Keratinocyte (primary cell): ENCODE measurements around the gene PRPF8. TPM values are rescaled to one million over a fixed set of nuclear protein-coding genes. Genes with fewer than 3 reads are reported as not detected.

ENCODE experiments used
- DNase-seq: peaks from one replicate; pipeline ENCODE4 v3.0.0-alpha.2; 2011; ENCODE audit warnings: low read depth, missing footprints, low spot score
- FAIRE-seq: peaks from 2 replicates; lab custom pipeline; 2011; peaks lifted over from hg19 to GRCh38; lab: Jason Lieb, UNC
- H2AFZ ChIP-seq: 2 replicates; pipeline ENCODE4 v1.6.0; 2012; ENCODE audit warnings: low read length, control low read depth, inconsistent platforms; ENCODE audit not compliant: control insufficient read depth
- H3K27ac ChIP-seq: 2 replicates; pipeline ENCODE4 v1.5.1; 2011; ENCODE audit warnings: low read length; ENCODE audit not compliant: control insufficient read depth, insufficient read depth
- H3K27me3 ChIP-seq: 3 replicates; pipeline ENCODE4 v1.6.0; 2011; ENCODE audit warnings: low read length; ENCODE audit not compliant: control insufficient read depth, insufficient read depth; ENCODE audit errors: extremely low read depth
- H3K36me3 ChIP-seq, 2 experiments: 2 replicates in 1 of 2; 3 replicates in 1 of 2; pipeline ENCODE4 v1.5.1; 2011; ENCODE audit warnings: low read length in 2 of 2, mild to moderate bottlenecking in 1 of 2; ENCODE audit not compliant: control insufficient read depth in 2 of 2, insufficient read depth in 2 of 2; ENCODE audit errors: extremely low read depth in 1 of 2
- H3K4me1 ChIP-seq: 3 replicates; pipeline ENCODE4 v1.5.1; 2011; ENCODE audit warnings: low read length; ENCODE audit not compliant: control insufficient read depth, insufficient read depth; ENCODE audit errors: extremely low read depth
- H3K4me2 ChIP-seq: 3 replicates; pipeline ENCODE4 v1.6.0; 2011; ENCODE audit warnings: low read depth, low read length; ENCODE audit not compliant: control insufficient read depth, insufficient read depth; ENCODE audit errors: extremely low read depth
- H3K4me3 ChIP-seq, 3 experiments: fragments of 200-600 bp in 1 of 3; sonication (generic) in 1 of 3; 2 replicates in 2 of 3; 3 replicates in 1 of 3; pipeline ENCODE4 v1.5.1; 2011 to 2016; ENCODE audit warnings: low read length in 3 of 3, mild to moderate bottlenecking in 3 of 3, control low read depth in 2 of 3, inconsistent platforms in 1 of 3, low read depth in 1 of 3, mixed read lengths in 1 of 3, mixed run types in 1 of 3, moderate library complexity in 1 of 3; ENCODE audit not compliant: control insufficient read depth in 2 of 3, insufficient read depth in 2 of 3; ENCODE audit errors: extremely low read depth in 1 of 3
- H3K79me2 ChIP-seq: 2 replicates; pipeline ENCODE4 v1.6.0; 2012; ENCODE audit warnings: low read length; ENCODE audit not compliant: control insufficient read depth, insufficient read depth
- H3K9ac ChIP-seq: 3 replicates; pipeline ENCODE4 v1.6.0; 2011; ENCODE audit warnings: low read length; ENCODE audit not compliant: control insufficient read depth, insufficient read depth; ENCODE audit errors: extremely low read depth
- H3K9me1 ChIP-seq: 3 replicates; pipeline ENCODE4 v1.6.0; 2011; ENCODE audit warnings: low read length; ENCODE audit not compliant: control insufficient read depth, insufficient read depth; ENCODE audit errors: extremely low read depth
- H3K9me3 ChIP-seq: 2 replicates; pipeline ENCODE4 v1.5.1; 2012; ENCODE audit warnings: low read depth, low read length; ENCODE audit not compliant: control insufficient read depth
- H4K20me1 ChIP-seq: 3 replicates; pipeline ENCODE4 v1.6.0; 2011; ENCODE audit warnings: low read length; ENCODE audit not compliant: control insufficient read depth, insufficient read depth; ENCODE audit errors: extremely low read depth
- EZH2 ChIP-seq: IDR thresholded peaks from one replicate; pipeline ENCODE4 v1.6.1; 2012; ENCODE audit warnings: inconsistent platforms, mild to moderate bottlenecking, low read length, moderate library complexity
- dilution Hi-C: fragments of 300-500 bp; cut with MboI; formaldehyde crosslinking; loops from one replicate; pipeline ENCODE4 v1.7.0; 2020; ENCODE audit warnings: low sequenced_read_pairs; ENCODE audit not compliant: extremely low pct_ligation_motif_present
- polyA plus RNA-seq, 5 experiments: library from polyadenylated mRNA; depleted of rRNA in 3 of 5; stranded (reverse) in 3 of 5; stranded (forward) in 1 of 5; unstranded in 1 of 5; fragments of >200 nt; gene quantifications; 1 replicate in 1 of 5; 2 replicates in 3 of 5; 3 replicates in 1 of 5; pipeline versions ENCODE4 v1.2.1 to v1.2.3, GENCODE V29; 2011 to 2012; ENCODE audit warnings: missing spikeins in 2 of 5, low read depth in 1 of 5, low replicate concordance in 1 of 5
- TF ChIP-seq, protein P1 (sequence below), 3 experiments: IDR thresholded peaks in 1 of 3; conservative IDR thresholded peaks in 1 of 3; optimal IDR thresholded peaks in 1 of 3; 2 replicates in 2 of 3; 3 replicates in 1 of 3; pipeline versions ENCODE3 to v1.5.1; 2011; ENCODE audit warnings: low read length in 3 of 3, mild to moderate bottlenecking in 3 of 3, moderate library complexity in 2 of 3, control low read depth in 1 of 3, inconsistent platforms in 1 of 3; ENCODE audit not compliant: insufficient read depth in 2 of 3; ENCODE audit errors: extremely low read depth in 1 of 3

Gene PRPF8
- polyA plus RNA-seq, 1 donor (not counting 4 experiments of a cell fraction or from before 2014, with no cell fraction given): 97.5 TPM

DNA sequence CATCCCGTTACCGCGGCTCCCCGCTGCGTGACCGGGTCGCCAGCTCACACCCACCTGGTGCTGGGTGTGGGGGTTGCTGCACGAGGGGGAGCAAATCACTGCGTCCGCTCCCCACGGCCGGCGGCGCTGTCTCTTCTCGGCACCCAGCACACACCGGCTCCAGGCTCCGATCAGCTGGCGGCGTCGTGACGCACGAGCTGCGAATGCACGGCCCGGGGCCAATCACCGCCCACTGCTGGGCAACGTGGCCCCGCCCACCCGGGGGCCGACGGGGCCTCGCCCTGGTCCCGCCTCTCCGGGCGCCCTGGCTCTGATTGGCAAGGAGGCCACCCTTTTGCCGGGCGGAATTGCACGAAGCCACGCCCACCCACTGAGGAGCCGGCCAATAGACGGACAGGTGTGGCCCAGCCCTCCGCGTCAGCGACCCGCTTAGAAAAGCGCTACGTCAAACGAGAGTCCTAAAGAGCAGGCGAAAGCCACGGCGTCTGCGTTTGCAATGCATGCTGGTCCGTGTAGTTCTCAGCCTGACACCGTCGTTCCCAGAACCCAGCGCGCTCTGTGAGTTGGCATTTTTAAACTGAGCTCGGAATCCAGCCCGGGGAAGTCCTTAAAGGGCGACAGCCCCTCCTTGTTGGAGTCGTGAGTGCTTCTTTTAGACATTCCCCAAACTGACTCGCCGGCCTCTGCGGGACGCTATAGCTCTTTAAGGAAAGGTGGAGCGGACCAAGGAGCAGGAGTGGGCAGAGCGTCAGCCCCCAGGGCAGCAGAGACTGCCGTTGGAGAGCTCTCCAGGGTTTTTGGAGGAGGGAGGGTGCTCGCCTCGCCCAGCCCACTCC is 31.6 kb upstream of the PRPF8 start:
- H3K27me3 ChIP-seq: no peaks in the 10 kb centered on the region
- peak overlapping the region; percentile 81 to 96 (median 86) for H3K4me3 ChIP-seq
- H3K4me2 ChIP-seq: peak overlapping the region; percentile 99
- H3K9me1 ChIP-seq: no peaks in the 10 kb centered on the region
- FAIRE-seq (peak; percentile 92), DNase-seq (peak; percentile 99)
- H3K36me3 ChIP-seq: peaks cover 22 to 25% of the 10 kb centered on the region in 2 experiments
- H3K79me2 ChIP-seq: peaks cover 36% of the 10 kb centered on the region
- H2AFZ ChIP-seq: peak overlapping the region; percentile 21
- TF ChIP-seq, protein P1, sequence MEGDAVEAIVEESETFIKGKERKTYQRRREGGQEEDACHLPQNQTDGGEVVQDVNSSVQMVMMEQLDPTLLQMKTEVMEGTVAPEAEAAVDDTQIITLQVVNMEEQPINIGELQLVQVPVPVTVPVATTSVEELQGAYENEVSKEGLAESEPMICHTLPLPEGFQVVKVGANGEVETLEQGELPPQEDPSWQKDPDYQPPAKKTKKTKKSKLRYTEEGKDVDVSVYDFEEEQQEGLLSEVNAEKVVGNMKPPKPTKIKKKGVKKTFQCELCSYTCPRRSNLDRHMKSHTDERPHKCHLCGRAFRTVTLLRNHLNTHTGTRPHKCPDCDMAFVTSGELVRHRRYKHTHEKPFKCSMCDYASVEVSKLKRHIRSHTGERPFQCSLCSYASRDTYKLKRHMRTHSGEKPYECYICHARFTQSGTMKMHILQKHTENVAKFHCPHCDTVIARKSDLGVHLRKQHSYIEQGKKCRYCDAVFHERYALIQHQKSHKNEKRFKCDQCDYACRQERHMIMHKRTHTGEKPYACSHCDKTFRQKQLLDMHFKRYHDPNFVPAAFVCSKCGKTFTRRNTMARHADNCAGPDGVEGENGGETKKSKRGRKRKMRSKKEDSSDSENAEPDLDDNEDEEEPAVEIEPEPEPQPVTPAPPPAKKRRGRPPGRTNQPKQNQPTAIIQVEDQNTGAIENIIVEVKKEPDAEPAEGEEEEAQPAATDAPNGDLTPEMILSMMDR (optimal IDR thresholded peaks at IDR 0.05 in 1 of 3, IDR thresholded peaks at IDR 0.05 in 1 of 3, conservative IDR thresholded peaks at IDR 0.05 in 1 of 3; ENCODE audit: extremely low read depth in 1 of 3, insufficient read depth in 2 of 3, low read length in 3 of 3): peak in 2 of 3 experiments; percentile 18 to 46
- TF ChIP-seq EZH2: no peak
- H3K27ac ChIP-seq: peak overlapping the region; percentile 94
- H3K4me1 ChIP-seq: peaks cover 42% of the 10 kb centered on the region
- H3K9me3 ChIP-seq: no peaks in the 10 kb centered on the region
- peak overlapping the region; percentile 93 for H3K9ac ChIP-seq
- H4K20me1 ChIP-seq: peaks cover 32% of the 10 kb centered on the region
- dilution Hi-C loops: no loop called here

DNA sequence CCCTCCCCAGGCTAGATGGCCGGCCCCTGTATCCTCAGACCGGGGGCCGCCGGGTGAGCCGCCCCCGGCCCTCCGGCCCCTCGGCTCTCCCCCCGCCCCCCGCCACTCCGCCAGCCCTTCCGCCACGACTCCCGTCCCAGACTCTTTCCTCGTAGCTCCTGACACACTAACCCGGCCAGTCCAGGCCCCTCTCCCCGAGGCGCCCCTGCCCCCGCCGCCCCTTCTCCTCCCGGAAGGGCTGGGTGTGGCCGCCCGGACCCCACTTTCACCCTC is 31.1 kb upstream of the PRPF8 start:
- peaks cover 36% of the 10 kb centered on the region for H3K79me2 ChIP-seq
- no peak overlapping the region for H2AFZ ChIP-seq
- H3K4me3 ChIP-seq: peak overlapping the region; percentile 79 to 96 (median 81)
- dilution Hi-C loops: no loop called here
- no peaks in the 10 kb centered on the region for H3K9me1 ChIP-seq
- peaks cover 22 to 25% of the 10 kb centered on the region in 2 experiments for H3K36me3 ChIP-seq
- H3K4me2 ChIP-seq: no peak overlapping the region
- no peak for TF ChIP-seq EZH2
- TF ChIP-seq, protein P1 (optimal IDR thresholded peaks at IDR 0.05 in 1 of 3, IDR thresholded peaks at IDR 0.05 in 1 of 3, conservative IDR thresholded peaks at IDR 0.05 in 1 of 3; ENCODE audit: extremely low read depth in 1 of 3, insufficient read depth in 2 of 3, low read length in 3 of 3): no peak
- peaks cover 44% of the 10 kb centered on the region for H3K4me1 ChIP-seq
- peak overlapping the region; percentile 86 for H3K27ac ChIP-seq
- peak overlapping the region; percentile 86 for H3K9ac ChIP-seq
- FAIRE-seq (no peak), DNase-seq (no peak)
- no peaks in the 10 kb centered on the region for H3K27me3 ChIP-seq
- H4K20me1 ChIP-seq: peaks cover 32% of the 10 kb centered on the region
- no peaks in the 10 kb centered on the region for H3K9me3 ChIP-seq
